Large intestine (tissue), 3 donors: Measurements from ENCODE around the gene THSD4. TPM values are rescaled to one million over a fixed set of nuclear protein-coding genes. Genes with fewer than 3 reads are reported as not detected.

Source experiments
- DNase-seq, 2 donors: peaks; one replicate each; pipeline versions ENCODE4 v3.0.0 to v3.0.0-alpha.2; 2013
- H3K27ac ChIP-seq: one replicate; pipeline ENCODE4 v1.5.1; 2013; ENCODE audit warnings: low read length
- H3K27me3 ChIP-seq: 2 replicates; pipeline ENCODE4 v1.6.1; 2013; ENCODE audit warnings: low read length; ENCODE audit not compliant: control insufficient read depth, insufficient read depth
- H3K36me3 ChIP-seq: 2 replicates; pipeline ENCODE4 v1.6.1; 2013; ENCODE audit warnings: low read length; ENCODE audit not compliant: control insufficient read depth, insufficient read depth
- H3K4me1 ChIP-seq: one replicate; pipeline ENCODE4 v1.6.1; 2013; ENCODE audit warnings: low read length; ENCODE audit not compliant: control insufficient read depth, insufficient read depth
- H3K4me3 ChIP-seq: one replicate; pipeline ENCODE4 v1.5.1; 2013; ENCODE audit warnings: low read length
- H3K9me3 ChIP-seq: one replicate; pipeline ENCODE4 v1.6.1; 2013; ENCODE audit warnings: mild to moderate bottlenecking, low read depth, low read length, moderate library complexity; ENCODE audit not compliant: control insufficient read depth
- WGBS: methylation state at CpG from one replicate; pipeline ENCODE4 v1.1.5; 2013; ENCODE audit warnings: low lambda C conversion rate; ENCODE audit not compliant: insufficient coverage; 5-methylcytosine and 5-hydroxymethylcytosine counted together
- polyA plus RNA-seq: library from polyadenylated mRNA; unstranded; fragments of 120-200 nt; gene quantifications from one replicate; pipeline ENCODE4 v1.2.1, GENCODE V29; 2013

The THSD4 gene
- polyA plus RNA-seq, 1 donor: 17.5 TPM

DNA sequence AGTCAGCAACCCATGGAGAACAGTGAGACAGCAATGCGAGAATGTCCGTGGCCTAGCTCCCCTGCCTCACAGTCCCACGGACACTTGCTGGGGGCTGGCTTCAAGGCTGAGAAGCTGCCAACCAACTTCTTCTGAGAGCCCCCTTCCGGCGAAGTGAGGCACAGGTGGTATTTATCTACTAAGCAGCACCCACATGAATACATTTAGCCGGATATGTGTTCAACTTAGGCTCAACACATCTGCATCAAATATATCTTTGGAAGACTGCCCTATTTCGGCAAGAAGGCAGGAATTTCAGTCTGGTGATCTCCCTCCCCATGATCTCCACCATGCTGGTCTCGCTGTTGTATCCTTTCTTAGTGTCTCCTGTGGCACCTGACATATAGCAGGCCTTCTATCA lies 354.1 kb downstream of the THSD4 start:
- H3K4me3 ChIP-seq: no peak overlapping the region
- DNase-seq: no peak
- H3K36me3 ChIP-seq: no peaks in the 10 kb centered on the region
- no peaks in the 10 kb centered on the region for H3K9me3 ChIP-seq
- 0% methylated on average over 1 of the region's 8 CpGs for WGBS
- H3K27me3 ChIP-seq: no peaks in the 10 kb centered on the region
- H3K27ac ChIP-seq: no peak overlapping the region
- H3K4me1 ChIP-seq: peaks cover 5% of the 10 kb centered on the region

DNA sequence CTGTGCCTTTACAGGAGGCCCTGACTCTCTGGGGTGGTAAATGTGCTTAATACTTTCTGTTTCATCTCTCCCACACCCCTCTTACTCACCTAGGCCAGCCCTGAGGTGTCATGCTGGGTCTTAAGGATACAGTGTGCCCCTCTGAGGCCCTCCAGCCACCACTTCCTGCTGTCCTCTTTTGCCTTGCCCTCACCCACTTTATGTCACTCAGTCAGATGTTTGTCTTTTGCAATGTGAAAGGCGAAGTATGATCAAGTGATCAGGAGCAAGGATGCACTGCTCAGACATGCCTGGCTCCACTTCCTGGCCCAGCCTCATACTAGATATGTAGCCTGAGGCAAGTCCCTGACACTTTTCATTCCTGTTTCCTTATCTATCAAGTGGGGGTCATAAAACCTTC lies 356.1 kb downstream of the THSD4 start:
- DNase-seq: peak; percentile 41 to 81
- no CpG with 5 or more reads among the region's 1 CpG for WGBS
- no peaks in the 10 kb centered on the region for H3K27me3 ChIP-seq
- H3K4me3 ChIP-seq: no peak overlapping the region
- peaks cover 5% of the 10 kb centered on the region for H3K4me1 ChIP-seq
- H3K27ac ChIP-seq: peak overlapping the region; percentile 21
- H3K36me3 ChIP-seq: no peaks in the 10 kb centered on the region
- no peaks in the 10 kb centered on the region for H3K9me3 ChIP-seq

DNA sequence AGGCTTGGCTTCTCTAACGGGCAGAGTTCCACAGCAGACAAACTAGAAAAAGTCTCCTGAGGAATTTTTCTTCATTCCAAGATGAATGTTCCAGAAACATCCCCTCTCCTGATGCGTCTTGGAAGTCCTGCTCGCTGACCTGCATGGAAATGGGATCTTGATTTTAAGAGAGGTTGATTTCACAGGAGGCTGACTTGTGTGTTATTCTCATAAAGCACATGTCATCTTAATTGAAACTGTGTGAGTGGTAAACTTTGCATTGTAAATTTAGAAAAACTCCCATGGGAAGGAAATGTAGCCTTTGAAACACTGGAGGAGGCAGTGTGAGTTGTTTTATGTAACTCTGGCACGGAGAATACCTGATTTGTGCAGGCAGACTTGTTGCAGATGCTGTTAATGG lies 357.3 kb downstream of the THSD4 start:
- H3K9me3 ChIP-seq: no peaks in the 10 kb centered on the region
- H3K27me3 ChIP-seq: no peaks in the 10 kb centered on the region
- H3K4me1 ChIP-seq: peaks cover 5% of the 10 kb centered on the region
- H3K27ac ChIP-seq: no peak overlapping the region
- peaks cover 3% of the 10 kb centered on the region for H3K36me3 ChIP-seq
- no peak overlapping the region for H3K4me3 ChIP-seq
- no peak for DNase-seq
- no CpG with 5 or more reads among the region's 4 CpGs for WGBS

DNA sequence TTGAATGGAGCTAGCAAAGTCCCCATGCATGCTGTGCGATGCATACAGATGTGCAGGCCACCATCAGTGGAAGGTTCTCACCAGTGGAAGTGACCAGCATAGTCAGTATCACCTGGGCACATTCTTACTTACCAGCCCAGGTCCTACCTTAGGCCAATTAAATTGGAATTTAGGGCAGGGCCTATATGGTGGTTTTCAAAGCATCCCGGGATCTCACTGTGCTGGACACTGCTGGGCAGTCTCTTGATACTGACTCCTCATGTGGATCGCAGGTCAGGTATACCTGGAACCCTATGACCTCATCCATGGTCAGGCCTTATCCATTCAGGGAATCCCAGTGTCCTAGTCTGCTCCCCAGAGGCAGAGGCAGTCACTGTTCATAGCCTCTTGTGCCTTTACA lies 358.5 kb downstream of the THSD4 start:
- no CpG with 5 or more reads among the region's 3 CpGs for WGBS

DNA sequence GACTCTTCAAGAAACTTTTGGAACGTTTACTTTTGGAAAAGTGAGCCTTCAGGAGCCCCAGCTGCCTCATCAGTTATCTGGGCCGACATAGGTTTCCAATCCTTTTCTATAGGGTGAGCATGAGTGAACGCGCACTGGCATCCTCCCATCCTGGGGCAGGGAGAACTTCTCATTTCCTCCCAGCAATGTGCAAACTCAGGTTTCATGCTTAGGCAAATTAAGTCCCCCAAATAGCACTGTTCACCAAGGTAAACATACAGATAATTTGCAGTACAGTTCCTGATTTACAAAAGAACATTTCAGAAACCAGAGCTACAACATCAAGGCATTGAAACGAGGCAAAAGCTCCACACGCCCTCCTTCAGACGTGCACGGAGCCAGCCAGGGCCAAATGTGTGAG lies 361.6 kb downstream of the THSD4 start:
- DNase-seq: no peak
- Histone ChIP-seq H3K4me1 (no peaks in the 10 kb centered on the region), H3K27me3 (no peaks in the 10 kb centered on the region), H3K36me3 (peaks cover 3% of the 10 kb centered on the region), H3K4me3 (no peak overlapping the region), H3K27ac (no peak overlapping the region), H3K9me3 (no peaks in the 10 kb centered on the region)
- 88% methylated on average over 5 of the region's 8 CpGs for WGBS

More for the DNA sequence above, 358.5 kb downstream of the THSD4 start:
- Histone ChIP-seq H3K27me3 (no peaks in the 10 kb centered on the region), H3K9me3 (no peaks in the 10 kb centered on the region), H3K36me3 (peaks cover 3% of the 10 kb centered on the region), H3K27ac (no peak overlapping the region), H3K4me1 (peaks cover 5% of the 10 kb centered on the region), H3K4me3 (no peak overlapping the region)
- DNase-seq: no peak

DNA sequence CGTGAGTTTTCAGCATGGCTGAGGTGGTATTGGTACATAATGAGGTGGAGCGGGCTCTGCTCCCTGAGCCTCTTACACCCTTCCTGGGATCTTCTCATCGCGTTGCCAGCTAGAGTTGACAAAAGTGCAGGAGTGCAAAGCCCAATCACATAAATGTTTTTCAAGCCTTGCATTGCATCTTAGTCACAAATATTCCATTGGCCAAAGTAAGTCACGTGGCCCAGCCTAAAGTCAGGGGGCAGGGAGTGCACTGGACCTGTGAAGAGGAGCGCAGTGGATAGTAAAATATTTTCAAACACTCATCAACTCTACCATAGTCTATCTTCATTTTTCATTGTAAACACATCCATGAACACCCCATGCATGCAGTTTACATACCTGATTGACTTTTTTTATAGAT lies 365.3 kb downstream of the THSD4 start:
- Histone ChIP-seq H3K36me3 (peaks cover 3% of the 10 kb centered on the region), H3K27ac (no peak overlapping the region)
- WGBS: 100% methylated on average over 2 of the region's 6 CpGs

DNA sequence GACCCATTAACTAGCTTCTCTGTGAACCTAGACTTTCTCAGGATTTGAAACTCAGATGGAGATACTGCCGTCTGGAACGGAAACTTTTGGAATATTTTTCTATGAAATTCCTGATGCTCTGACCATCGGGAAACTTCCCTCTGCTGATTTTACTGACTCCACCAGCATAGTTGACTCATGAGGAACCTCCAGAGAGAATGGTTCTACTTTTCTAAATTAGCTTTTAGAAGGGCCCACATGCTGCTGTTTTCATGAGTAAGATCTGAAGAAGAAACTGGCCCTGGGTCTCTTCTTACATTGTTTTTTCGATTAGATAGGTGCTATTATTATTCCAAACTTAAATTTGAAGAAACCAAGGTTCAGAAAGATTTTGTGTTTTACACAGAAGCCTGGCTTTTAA lies 368.8 kb downstream of the THSD4 start:
- H3K27me3 ChIP-seq: no peaks in the 10 kb centered on the region
- WGBS: 100% methylated on average over 1 of the region's 4 CpGs

More for the DNA sequence above, 365.3 kb downstream of the THSD4 start:
- Histone ChIP-seq H3K9me3 (no peaks in the 10 kb centered on the region), H3K27me3 (no peaks in the 10 kb centered on the region), H3K4me1 (no peaks in the 10 kb centered on the region), H3K4me3 (no peak overlapping the region)
- DNase-seq: no peak

DNA sequence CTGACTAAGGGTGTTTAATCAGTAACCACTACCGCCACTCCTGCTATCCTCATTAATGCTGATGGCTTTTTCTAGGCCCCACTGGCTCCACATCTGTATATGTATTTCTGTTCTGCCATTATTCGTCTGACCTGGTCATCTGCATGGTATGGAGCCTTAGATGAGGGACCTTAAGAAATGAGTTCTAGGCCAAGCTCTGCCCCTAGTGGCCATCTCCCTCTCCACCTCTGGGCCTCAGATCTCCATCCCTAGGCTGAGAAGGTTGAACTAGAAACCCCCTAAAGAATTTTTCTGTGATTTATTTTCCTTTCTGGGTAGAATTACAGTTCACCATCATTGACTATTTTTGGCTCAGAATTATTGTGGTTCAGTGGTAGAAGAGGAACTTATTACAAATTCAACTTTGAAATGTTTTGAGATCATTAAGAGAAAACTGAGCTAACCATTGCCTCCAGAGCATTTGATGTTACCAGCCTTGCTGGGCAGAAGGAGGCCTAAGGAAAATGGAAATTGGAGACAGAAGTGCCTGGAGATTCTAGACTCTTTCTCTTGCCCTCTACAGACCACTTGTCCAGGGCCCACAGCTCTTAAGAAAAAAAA lies 369.9 kb downstream of the THSD4 start:
- no peak overlapping the region for H3K4me3 ChIP-seq
- no peak for DNase-seq
- H3K4me1 ChIP-seq: no peaks in the 10 kb centered on the region
- no peaks in the 10 kb centered on the region for H3K9me3 ChIP-seq
- H3K36me3 ChIP-seq: no peaks in the 10 kb centered on the region
- H3K27ac ChIP-seq: no peak overlapping the region
- WGBS: no CpG with 5 or more reads among the region's 2 CpGs
- no peaks in the 10 kb centered on the region for H3K27me3 ChIP-seq

More for the DNA sequence above, 368.8 kb downstream of the THSD4 start:
- DNase-seq: no peak
- Histone ChIP-seq H3K27ac (no peak overlapping the region), H3K9me3 (no peaks in the 10 kb centered on the region), H3K4me3 (no peak overlapping the region), H3K36me3 (no peaks in the 10 kb centered on the region), H3K4me1 (no peaks in the 10 kb centered on the region)

DNA sequence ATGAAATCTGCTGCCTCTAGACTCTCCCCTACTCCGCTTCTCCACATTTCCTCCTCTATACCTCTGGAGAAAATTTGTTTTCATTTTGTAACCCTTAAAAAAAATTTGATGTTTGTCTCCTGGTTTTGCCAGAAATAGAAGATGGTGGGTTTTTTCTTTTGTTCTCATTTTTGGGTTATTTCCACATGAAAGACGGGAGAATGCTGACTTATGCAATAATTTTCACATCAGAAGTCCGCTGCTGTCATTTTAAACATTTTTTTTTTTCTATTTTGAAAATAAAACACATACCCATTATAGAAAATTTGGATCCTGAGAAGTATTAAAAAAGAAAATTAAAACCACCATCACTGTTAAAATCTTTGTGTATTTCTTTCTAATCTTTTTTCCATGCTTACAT lies 374.3 kb downstream of the THSD4 start:
- Histone ChIP-seq H3K4me1 (no peaks in the 10 kb centered on the region), H3K9me3 (peaks cover 2% of the 10 kb centered on the region), H3K27me3 (no peaks in the 10 kb centered on the region), H3K4me3 (no peak overlapping the region), H3K27ac (no peak overlapping the region), H3K36me3 (no peaks in the 10 kb centered on the region)
- WGBS: 97% methylated on average over 3 of the region's 3 CpGs
- no peak for DNase-seq

DNA sequence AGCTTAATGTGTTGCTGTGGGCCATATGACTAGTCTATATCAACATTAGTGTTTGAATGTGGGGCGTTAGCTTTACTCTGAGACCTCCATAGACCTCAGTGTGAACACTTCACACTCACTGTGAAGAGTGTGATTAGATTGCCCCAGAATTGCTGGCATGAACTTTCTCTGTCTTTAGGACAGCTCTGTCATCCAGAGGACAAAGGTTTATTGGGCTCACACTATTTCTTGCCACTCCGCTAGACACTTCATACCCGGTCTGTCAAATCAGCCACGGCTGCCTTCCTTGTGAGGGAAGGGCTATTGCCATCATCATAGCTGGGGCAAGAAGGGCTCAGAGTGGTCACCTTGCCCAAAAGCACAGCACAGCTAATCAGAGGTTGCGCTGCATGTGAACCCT lies 378.3 kb downstream of the THSD4 start:
- Histone ChIP-seq H3K4me3 (no peak overlapping the region), H3K27me3 (no peaks in the 10 kb centered on the region), H3K9me3 (peaks cover 2% of the 10 kb centered on the region), H3K27ac (no peak overlapping the region), H3K36me3 (no peaks in the 10 kb centered on the region), H3K4me1 (peaks cover 9% of the 10 kb centered on the region)
- WGBS: no CpG with 5 or more reads among the region's 5 CpGs
- DNase-seq: peak in 1 of 2 donors; percentile 30
